Measurements from ENCODE around the gene PRX. TPM values are rescaled to one million over a fixed set of nuclear protein-coding genes. Genes with fewer than 3 reads are reported as not detected.
"Not testable (repeated sequence)": the region's sequence is repeated elsewhere in the genome, so short reads cannot be mapped to it uniquely, and the experiment has no call there.

Gene PRX
- total RNA-seq, 1 donor from 2014 or later, result 6.7 TPM

GRCh38 chr19:40457048-40457447 is 43.9 kb upstream of the PRX start:
- peak overlapping the region; percentile 61 for H3K27ac Mint-ChIP-seq (ENCODE audit: unreplicated experiment)
- no peaks in the 10 kb centered on the region for H3K36me3 Mint-ChIP-seq (ENCODE audit: low read depth, unreplicated experiment)
- no peak for TF ChIP-seq CTCF (IDR thresholded peaks at IDR 0.05; ENCODE audit: unreplicated experiment)
- no peak overlapping the region for H3K4me3 Mint-ChIP-seq (ENCODE audit: unreplicated experiment)
- H3K27me3 Mint-ChIP-seq (ENCODE audit: unreplicated experiment), result peaks cover 2% of the 10 kb centered on the region
- DNase-seq (ENCODE audit: low spot score), result no peak
- no peaks in the 10 kb centered on the region for H3K9me3 Mint-ChIP-seq (ENCODE audit: unreplicated experiment)
- no peaks in the 10 kb centered on the region for H3K4me1 Mint-ChIP-seq (ENCODE audit: unreplicated experiment)

- H3K9me3 Mint-ChIP-seq (ENCODE audit: unreplicated experiment); H3K4me3 Mint-ChIP-seq (ENCODE audit: unreplicated experiment); H3K4me1 Mint-ChIP-seq (ENCODE audit: unreplicated experiment); H3K27ac Mint-ChIP-seq (ENCODE audit: unreplicated experiment); H3K27me3 Mint-ChIP-seq (ENCODE audit: unreplicated experiment); H3K36me3 Mint-ChIP-seq (ENCODE audit: low read depth, unreplicated experiment); DNase-seq (ENCODE audit: low spot score): not testable (repeated sequence)
Observed at GRCh38 chr19:40453943-40454342, 40.8 kb upstream of the PRX start.

DNA sequence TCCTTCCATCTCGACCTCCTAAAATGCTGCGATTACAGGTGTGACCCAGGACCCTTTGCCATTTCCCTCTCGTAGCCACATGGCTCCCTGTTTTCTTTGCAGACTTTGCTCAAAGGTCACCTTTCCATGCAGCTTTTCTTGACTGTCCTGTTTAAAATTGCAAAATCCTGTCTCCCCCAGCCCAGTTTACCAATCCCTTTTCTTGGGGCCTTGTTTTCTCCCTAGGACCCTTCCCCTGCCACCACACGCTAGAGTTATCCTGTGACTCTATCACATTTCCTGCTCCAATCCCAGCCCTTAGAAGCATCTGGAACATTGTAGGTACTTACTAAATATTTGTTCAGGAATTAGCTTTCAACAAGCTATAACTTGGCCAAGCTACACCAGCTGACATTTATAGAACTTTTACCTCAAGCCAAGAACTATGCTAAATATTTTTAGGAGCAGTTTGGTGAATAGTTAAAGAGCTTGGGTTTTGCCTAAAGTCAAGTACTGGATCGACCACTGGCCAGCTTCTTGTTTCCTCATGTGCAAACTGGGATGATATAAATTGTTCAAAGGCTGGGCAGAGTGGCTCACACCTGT is 40.1 kb upstream of the PRX start:
- Mint-ChIP-seq H3K27ac (ENCODE audit: unreplicated experiment) (no peak overlapping the region), H3K4me1 (ENCODE audit: unreplicated experiment) (no peaks in the 10 kb centered on the region), H3K4me3 (ENCODE audit: unreplicated experiment) (no peak overlapping the region), H3K36me3 (ENCODE audit: low read depth, unreplicated experiment) (no peaks in the 10 kb centered on the region), H3K9me3 (ENCODE audit: unreplicated experiment) (no peaks in the 10 kb centered on the region), H3K27me3 (ENCODE audit: unreplicated experiment) (peaks cover 2% of the 10 kb centered on the region)
- DNase-seq (ENCODE audit: low spot score), result no peak
- TF ChIP-seq CTCF (IDR thresholded peaks at IDR 0.05; ENCODE audit: unreplicated experiment), result no peak

GRCh38 chr19:40452016-40452415 is 38.8 kb upstream of the PRX start:
- no peaks in the 10 kb centered on the region for H3K36me3 Mint-ChIP-seq (ENCODE audit: low read depth, unreplicated experiment)
- H3K4me1 Mint-ChIP-seq (ENCODE audit: unreplicated experiment), result no peaks in the 10 kb centered on the region
- H3K27me3 Mint-ChIP-seq (ENCODE audit: unreplicated experiment), result peaks cover 2% of the 10 kb centered on the region
- H3K4me3 Mint-ChIP-seq (ENCODE audit: unreplicated experiment), result no peak overlapping the region
- H3K27ac Mint-ChIP-seq (ENCODE audit: unreplicated experiment), result no peak overlapping the region
- DNase-seq (ENCODE audit: low spot score), result no peak
- H3K9me3 Mint-ChIP-seq (ENCODE audit: unreplicated experiment), result no peaks in the 10 kb centered on the region
- TF ChIP-seq CTCF (IDR thresholded peaks at IDR 0.05; ENCODE audit: unreplicated experiment), result no peak

DNA sequence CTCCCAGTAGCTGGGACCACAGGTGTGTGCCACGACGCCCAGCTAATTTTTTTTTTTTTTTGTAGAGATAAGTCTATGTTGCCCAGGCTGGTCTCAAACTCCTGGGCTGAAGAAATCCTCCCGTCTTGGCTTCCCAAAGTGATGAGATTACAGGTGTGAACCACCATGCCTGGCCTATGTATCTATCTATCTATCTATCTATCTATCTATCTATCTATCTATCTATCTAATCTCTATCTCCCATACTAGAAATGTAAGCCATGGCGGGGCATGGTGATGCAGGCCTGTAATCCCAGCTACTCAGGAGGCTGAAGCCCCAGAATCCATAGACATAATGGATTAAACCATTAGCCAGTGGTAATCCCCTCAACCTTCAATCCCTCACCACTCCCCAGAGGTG is 37.5 kb upstream of the PRX start:
- Mint-ChIP-seq H3K9me3 (ENCODE audit: unreplicated experiment) (no peaks in the 10 kb centered on the region), H3K4me3 (ENCODE audit: unreplicated experiment) (no peak overlapping the region), H3K36me3 (ENCODE audit: low read depth, unreplicated experiment) (no peaks in the 10 kb centered on the region), H3K27me3 (ENCODE audit: unreplicated experiment) (peaks cover 5% of the 10 kb centered on the region), H3K27ac (ENCODE audit: unreplicated experiment) (no peak overlapping the region), H3K4me1 (ENCODE audit: unreplicated experiment) (no peaks in the 10 kb centered on the region)
- no peak for DNase-seq (ENCODE audit: low spot score)
- no peak for TF ChIP-seq CTCF (IDR thresholded peaks at IDR 0.05; ENCODE audit: unreplicated experiment)

Data from endothelial cell (in vitro differentiated cells).